Measurements from ENCODE around the gene DNAH10. TPM values are rescaled to one million over a fixed set of nuclear protein-coding genes. Genes with fewer than 3 reads are reported as not detected.

DNAH10 gene
- total and polyA plus RNA-seq, 11 donors, result 0.04 to 0.45 (median 0.23) TPM; not detected in 4

- Histone ChIP-seq H3K4me3 (no peak overlapping the region), H3K27ac (no peak overlapping the region)
- intact Hi-C loops (cut with DNase I), result no loop called here
Observed at GRCh38 chr12:123744836-123745235, 17.3 kb upstream of the DNAH10 start.

GRCh38 chr12:123747309-123747708 is 14.8 kb upstream of the DNAH10 start:
- H3K9me3 ChIP-seq, result no peaks in the 10 kb centered on the region
- 83 to 87% (median 85%) methylated on average over 5 of the region's 5 CpGs for WGBS, 4 donors
- H3K36me3 ChIP-seq, result peaks cover 0 to 98% (median 90%) of the 10 kb centered on the region in 9 donors
- TF ChIP-seq CTCF (IDR thresholded peaks at IDR 0.05) (no peak), POLR2A (IDR thresholded peaks at IDR 0.05) (no peak)
- H3K27ac ChIP-seq, result no peak overlapping the region
- H3K4me1 ChIP-seq, result peaks cover 0 to 20% (median 0%) of the 10 kb centered on the region in 12 donors
- H3K4me3 ChIP-seq, result no peak overlapping the region
- DNase-seq (no peak), ATAC-seq (no peak)
- intact Hi-C loops (cut with DNase I), result no loop called here
- no peaks in the 10 kb centered on the region for H3K27me3 ChIP-seq

More at GRCh38 chr12:123744836-123745235, 17.3 kb upstream of the DNAH10 start:
- Histone ChIP-seq H3K27me3 (no peaks in the 10 kb centered on the region), H3K4me1 (peaks cover 0 to 20% (median 0%) of the 10 kb centered on the region in 12 donors), H3K36me3 (peaks cover 0 to 98% (median 91%) of the 10 kb centered on the region in 9 donors), H3K9me3 (no peaks in the 10 kb centered on the region)
- TF ChIP-seq POLR2A (IDR thresholded peaks at IDR 0.05) (no peak), CTCF (IDR thresholded peaks at IDR 0.05) (peak in 4 of 12 donors; percentile 11 to 22 (median 18))
- ATAC-seq, result peak in 1 of 4 donors; percentile 50
- 60 to 76% (median 64%) methylated on average over 4 to 12 of the region's 12 CpGs for WGBS, 4 donors
- no peak for DNase-seq

GRCh38 chr12:123748161-123748560 is 13.9 kb upstream of the DNAH10 start:
- no peak overlapping the region for H3K27ac ChIP-seq
- DNase-seq, result no peak
- intact Hi-C loops (cut with DNase I), result no loop called here
- no peak overlapping the region for H3K4me3 ChIP-seq
- H3K36me3 ChIP-seq, result peaks cover 0 to 98% (median 87%) of the 10 kb centered on the region in 9 donors
- H3K4me1 ChIP-seq, result peaks cover 0 to 17% (median 0%) of the 10 kb centered on the region in 12 donors
- ATAC-seq, result no peak
- no peaks in the 10 kb centered on the region for H3K9me3 ChIP-seq
- 86 to 94% (median 89%) methylated on average over 6 of the region's 6 CpGs for WGBS, 4 donors
- TF ChIP-seq CTCF (IDR thresholded peaks at IDR 0.05) (no peak), POLR2A (IDR thresholded peaks at IDR 0.05) (no peak)
- H3K27me3 ChIP-seq, result no peaks in the 10 kb centered on the region

- TF ChIP-seq POLR2A (IDR thresholded peaks at IDR 0.05), result no peak
- TF ChIP-seq CTCF (IDR thresholded peaks at IDR 0.05), result no peak
- Histone ChIP-seq H3K27ac (no peak overlapping the region), H3K9me3 (no peaks in the 10 kb centered on the region), H3K4me3 (no peak overlapping the region), H3K27me3 (no peaks in the 10 kb centered on the region), H3K36me3 (peaks cover 0 to 98% (median 89%) of the 10 kb centered on the region in 9 donors), H3K4me1 (peaks cover 0 to 17% (median 0%) of the 10 kb centered on the region in 12 donors)
- 85 to 94% (median 87%) methylated on average over 4 of the region's 4 CpGs for WGBS, 4 donors
- no peak for ATAC-seq
- DNase-seq, result no peak
- intact Hi-C loops (cut with DNase I), result no loop called here
Observed at GRCh38 chr12:123748661-123749060, 13.4 kb upstream of the DNAH10 start.
